ENCODE measurements around the gene MYRF. TPM values are rescaled to one million over a fixed set of nuclear protein-coding genes. Genes with fewer than 3 reads are reported as not detected.

Gene MYRF
- total RNA-seq, 1 donor from 2014 or later, result 39.5 TPM

GRCh38 chr11:61752925-61753521 is 587 bp downstream of the MYRF start:
- H3K9me3 ChIP-seq (ENCODE audit: insufficient read depth, low read depth, low read length), result no peaks in the 10 kb centered on the region
- peak overlapping the region; percentile 77 for H3K9ac ChIP-seq (ENCODE audit: low read length)
- peak overlapping the region; percentile 72 for H2AFZ ChIP-seq (ENCODE audit: low read depth, low read length)
- peak overlapping the region; percentile 58 for H3K27ac Mint-ChIP-seq (ENCODE audit: unreplicated experiment)
- peak overlapping the region; percentile 85 for H3K4me2 ChIP-seq (ENCODE audit: low read length)
- H3K27me3 ChIP-seq (ENCODE audit: insufficient read depth, low read length), result no peaks in the 10 kb centered on the region
- no peaks in the 10 kb centered on the region for H3K36me3 Mint-ChIP-seq (ENCODE audit: low read depth, unreplicated experiment)
- no peaks in the 10 kb centered on the region for H3K9me3 Mint-ChIP-seq (ENCODE audit: unreplicated experiment)
- DNase-seq (ENCODE audit: low read depth) (no peak), FAIRE-seq (no peak)
- peaks cover 44% of the 10 kb centered on the region for H3K79me2 ChIP-seq (ENCODE audit: insufficient read depth, low read length)
- H3K4me3 ChIP-seq (ENCODE audit: insufficient read depth, low read depth, low read length), result peak overlapping the region; percentile 59
- H3K36me3 ChIP-seq (ENCODE audit: insufficient read depth, low read length), result no peaks in the 10 kb centered on the region
- H3K4me1 Mint-ChIP-seq (ENCODE audit: low read depth, unreplicated experiment), result peaks cover 24% of the 10 kb centered on the region
- H3K4me1 ChIP-seq (ENCODE audit: insufficient read depth, low read length), result peaks cover 67% of the 10 kb centered on the region
- TF ChIP-seq EZH2 (IDR thresholded peaks at IDR 0.05; ENCODE audit: insufficient read depth, low read length), result no peak
- TF ChIP-seq CTCF (IDR thresholded peaks at IDR 0.05; ENCODE audit: insufficient read depth, low read depth, low read length), result no peak
- H3K27ac ChIP-seq (ENCODE audit: low read depth, low read length), result no peak overlapping the region
- H4K20me1 ChIP-seq (ENCODE audit: insufficient read depth, low read length), result no peaks in the 10 kb centered on the region
- peak overlapping the region; percentile 92 for H3K4me3 Mint-ChIP-seq (ENCODE audit: unreplicated experiment)
- no peaks in the 10 kb centered on the region for H3K27me3 Mint-ChIP-seq (ENCODE audit: low read depth, unreplicated experiment)

- peaks cover 24% of the 10 kb centered on the region for H3K4me1 Mint-ChIP-seq (ENCODE audit: low read depth, unreplicated experiment)
- Histone ChIP-seq H3K4me3 (ENCODE audit: insufficient read depth, low read depth, low read length) (peak overlapping the region; percentile 59), H3K27ac (ENCODE audit: low read depth, low read length) (peak overlapping the region; percentile 61)
Observed at GRCh38 chr11:61753672-61754071, 1.2 kb downstream of the MYRF start.

More at GRCh38 chr11:61753672-61754071, 1.2 kb downstream of the MYRF start:
- Histone ChIP-seq H4K20me1 (ENCODE audit: insufficient read depth, low read length) (peaks cover 2% of the 10 kb centered on the region), H3K9ac (ENCODE audit: low read length) (peak overlapping the region; percentile 77), H3K27me3 (ENCODE audit: insufficient read depth, low read length) (no peaks in the 10 kb centered on the region), H3K9me3 (ENCODE audit: insufficient read depth, low read depth, low read length) (no peaks in the 10 kb centered on the region), H3K4me1 (ENCODE audit: insufficient read depth, low read length) (peaks cover 67% of the 10 kb centered on the region), H3K79me2 (ENCODE audit: insufficient read depth, low read length) (peaks cover 51% of the 10 kb centered on the region), H3K36me3 (ENCODE audit: insufficient read depth, low read length) (no peaks in the 10 kb centered on the region), H3K4me2 (ENCODE audit: low read length) (peak overlapping the region; percentile 85), H2AFZ (ENCODE audit: low read depth, low read length) (no peak overlapping the region)
- peak overlapping the region; percentile 92 for H3K4me3 Mint-ChIP-seq (ENCODE audit: unreplicated experiment)
- DNase-seq (ENCODE audit: low read depth) (no peak), FAIRE-seq (no peak)
- H3K27ac Mint-ChIP-seq (ENCODE audit: unreplicated experiment), result peak overlapping the region; percentile 12
- no peaks in the 10 kb centered on the region for H3K27me3 Mint-ChIP-seq (ENCODE audit: low read depth, unreplicated experiment)
- TF ChIP-seq EZH2 (IDR thresholded peaks at IDR 0.05; ENCODE audit: insufficient read depth, low read length), result no peak
- no peak for TF ChIP-seq CTCF (IDR thresholded peaks at IDR 0.05; ENCODE audit: insufficient read depth, low read depth, low read length)
- H3K9me3 Mint-ChIP-seq (ENCODE audit: unreplicated experiment), result no peaks in the 10 kb centered on the region
- no peaks in the 10 kb centered on the region for H3K36me3 Mint-ChIP-seq (ENCODE audit: low read depth, unreplicated experiment)
